Measurements from ENCODE around the gene DYNC2H1.

GRCh38 chr11:103114836-103115235 is 5.6 kb downstream of the DYNC2H1 start:
- TF ChIP-seq CTCF (conservative IDR thresholded peaks at IDR 0.05) (no peak), ZFX (IDR thresholded peaks at IDR 0.05) (no peak)

Data from C4-2B (cell line).